Esophagus squamous epithelium (tissue), 4 donors: ENCODE data around the gene PEX26.

ENCODE experiments used
- POLR2A ChIP-seq, 4 donors: fragments of 450-650 bp; IDR thresholded peaks; one replicate each; pipeline ENCODE4 v1.6.1; 2017; ENCODE audit warnings: antibody characterized with exemption in 4 of 4, mild to moderate bottlenecking in 4 of 4, moderate library complexity in 3 of 4
- TF ChIP-seq, protein P1 (sequence below), 6 experiments: fragments of 450-650 bp in 4 of 6; fragments of 200-600 bp in 2 of 6; sonication (generic) in 2 of 6; IDR thresholded peaks; one replicate each; pipeline ENCODE4 v1.5.1; 2016 to 2019; ENCODE audit warnings: antibody characterized with exemption in 6 of 6, mild to moderate bottlenecking in 4 of 6, moderate library complexity in 4 of 6

DNA sequence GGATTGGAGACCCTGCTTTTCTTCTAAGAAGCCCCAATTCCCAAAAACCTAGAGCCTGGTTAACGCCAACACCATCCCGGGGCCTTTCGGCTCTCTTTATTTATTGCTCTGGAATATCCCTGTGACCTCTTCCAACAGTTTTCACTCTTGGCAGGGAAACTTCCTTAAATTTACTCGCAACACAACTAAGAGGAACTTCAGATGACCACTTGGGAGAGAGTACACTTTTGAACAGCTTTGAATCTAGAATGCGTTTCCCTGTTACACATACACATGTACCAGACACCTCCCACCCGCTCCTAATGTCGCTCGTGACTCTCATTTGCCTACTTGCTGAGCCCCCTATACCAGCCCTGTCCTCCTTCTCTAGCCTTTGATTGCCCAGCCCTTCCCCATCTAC, 52.2 kb downstream of the PEX26 start:
- TF ChIP-seq, protein P1, sequence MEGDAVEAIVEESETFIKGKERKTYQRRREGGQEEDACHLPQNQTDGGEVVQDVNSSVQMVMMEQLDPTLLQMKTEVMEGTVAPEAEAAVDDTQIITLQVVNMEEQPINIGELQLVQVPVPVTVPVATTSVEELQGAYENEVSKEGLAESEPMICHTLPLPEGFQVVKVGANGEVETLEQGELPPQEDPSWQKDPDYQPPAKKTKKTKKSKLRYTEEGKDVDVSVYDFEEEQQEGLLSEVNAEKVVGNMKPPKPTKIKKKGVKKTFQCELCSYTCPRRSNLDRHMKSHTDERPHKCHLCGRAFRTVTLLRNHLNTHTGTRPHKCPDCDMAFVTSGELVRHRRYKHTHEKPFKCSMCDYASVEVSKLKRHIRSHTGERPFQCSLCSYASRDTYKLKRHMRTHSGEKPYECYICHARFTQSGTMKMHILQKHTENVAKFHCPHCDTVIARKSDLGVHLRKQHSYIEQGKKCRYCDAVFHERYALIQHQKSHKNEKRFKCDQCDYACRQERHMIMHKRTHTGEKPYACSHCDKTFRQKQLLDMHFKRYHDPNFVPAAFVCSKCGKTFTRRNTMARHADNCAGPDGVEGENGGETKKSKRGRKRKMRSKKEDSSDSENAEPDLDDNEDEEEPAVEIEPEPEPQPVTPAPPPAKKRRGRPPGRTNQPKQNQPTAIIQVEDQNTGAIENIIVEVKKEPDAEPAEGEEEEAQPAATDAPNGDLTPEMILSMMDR (IDR thresholded peaks at IDR 0.05) = no peak
- TF ChIP-seq POLR2A (IDR thresholded peaks at IDR 0.05) = no peak
